Measurements from ENCODE around the gene IER3IP1.
"Not testable (repeated sequence)": the region's sequence is repeated elsewhere in the genome, so short reads cannot be mapped to it uniquely, and the experiment has no call there.

IER3IP1 gene

GRCh38 chr18:47182156-47182555 lies 6.0 kb upstream of the IER3IP1 start:
- not testable (repeated sequence) for H3K4me1 ChIP-seq (ENCODE audit: control insufficient read depth, insufficient read depth, low read length); H3K36me3 ChIP-seq (ENCODE audit: control insufficient read depth, insufficient read depth, low read length); H3K27ac ChIP-seq (ENCODE audit: low read depth, low read length); H3K4me3 ChIP-seq (ENCODE audit: low read depth, low read length); H3K27me3 ChIP-seq (ENCODE audit: control insufficient read depth, insufficient read depth, low read length); H3K9ac ChIP-seq (ENCODE audit: low read depth, low read length)
- H3K9me3 ChIP-seq (ENCODE audit: control insufficient read depth, insufficient read depth, low read length), result peaks cover 18% of the 10 kb centered on the region

GRCh38 chr18:47180765-47181164 lies 4.6 kb upstream of the IER3IP1 start:
- Histone ChIP-seq H3K9me3 (ENCODE audit: control insufficient read depth, insufficient read depth, low read length) (peaks cover 18% of the 10 kb centered on the region), H3K27me3 (ENCODE audit: control insufficient read depth, insufficient read depth, low read length) (no peaks in the 10 kb centered on the region; the same call in 1 of the 2 replicates)

GRCh38 chr18:47179520-47179919 lies 3.4 kb upstream of the IER3IP1 start:
- Histone ChIP-seq H3K9ac (ENCODE audit: low read depth, low read length) (no peak overlapping the region), H3K4me1 (ENCODE audit: control insufficient read depth, insufficient read depth, low read length) (peaks cover 12% of the 10 kb centered on the region), H3K27me3 (ENCODE audit: control insufficient read depth, insufficient read depth, low read length) (no peaks in the 10 kb centered on the region; the same call in 1 of the 2 replicates), H3K27ac (ENCODE audit: low read depth, low read length) (no peak overlapping the region), H3K4me3 (ENCODE audit: low read depth, low read length) (no peak overlapping the region), H3K9me3 (ENCODE audit: control insufficient read depth, insufficient read depth, low read length) (peaks cover 6% of the 10 kb centered on the region; the same call in 1 of the 2 replicates), H3K36me3 (ENCODE audit: control insufficient read depth, insufficient read depth, low read length) (no peaks in the 10 kb centered on the region)

More at GRCh38 chr18:47180765-47181164, 4.6 kb upstream of the IER3IP1 start:
- no peak overlapping the region for H3K4me3 ChIP-seq (ENCODE audit: low read depth, low read length)
- no peak overlapping the region for H3K9ac ChIP-seq (ENCODE audit: low read depth, low read length)
- no peaks in the 10 kb centered on the region for H3K36me3 ChIP-seq (ENCODE audit: control insufficient read depth, insufficient read depth, low read length)
- no peak overlapping the region for H3K27ac ChIP-seq (ENCODE audit: low read depth, low read length)
- H3K4me1 ChIP-seq (ENCODE audit: control insufficient read depth, insufficient read depth, low read length), result peaks cover 5% of the 10 kb centered on the region; the same call in 1 of the 2 replicates

GRCh38 chr18:47175283-47175897 lies 774 bp downstream of the IER3IP1 start:
- Histone ChIP-seq H3K27ac (ENCODE audit: low read depth, low read length) (peak overlapping the region; percentile 95), H3K27me3 (ENCODE audit: control insufficient read depth, insufficient read depth, low read length) (no peaks in the 10 kb centered on the region), H3K36me3 (ENCODE audit: control insufficient read depth, insufficient read depth, low read length) (peaks cover 12% of the 10 kb centered on the region; the same call in 1 of the 2 replicates), H3K9me3 (ENCODE audit: control insufficient read depth, insufficient read depth, low read length) (no peaks in the 10 kb centered on the region), H3K9ac (ENCODE audit: low read depth, low read length) (peak overlapping the region; percentile 91), H3K4me1 (ENCODE audit: control insufficient read depth, insufficient read depth, low read length) (peaks cover 14% of the 10 kb centered on the region), H3K4me3 (ENCODE audit: low read depth, low read length) (peak overlapping the region; percentile 97)

- Histone ChIP-seq H3K9ac (ENCODE audit: low read depth, low read length) (no peak overlapping the region), H3K27ac (ENCODE audit: low read depth, low read length) (no peak overlapping the region)
Measured at GRCh38 chr18:47174545-47175116, 1.5 kb downstream of the IER3IP1 start.

GRCh38 chr18:47172476-47172875 lies 3.7 kb downstream of the IER3IP1 start:
- H3K4me1 ChIP-seq (ENCODE audit: control insufficient read depth, insufficient read depth, low read length), result peaks cover 9% of the 10 kb centered on the region; the same call in 1 of the 2 replicates
- H3K36me3 ChIP-seq (ENCODE audit: control insufficient read depth, insufficient read depth, low read length), result peaks cover 12% of the 10 kb centered on the region; the same call in 1 of the 2 replicates
- no peaks in the 10 kb centered on the region for H3K27me3 ChIP-seq (ENCODE audit: control insufficient read depth, insufficient read depth, low read length)
- no peak overlapping the region for H3K4me3 ChIP-seq (ENCODE audit: low read depth, low read length)
- no peak overlapping the region for H3K27ac ChIP-seq (ENCODE audit: low read depth, low read length)
- no peak overlapping the region for H3K9ac ChIP-seq (ENCODE audit: low read depth, low read length)
- no peaks in the 10 kb centered on the region for H3K9me3 ChIP-seq (ENCODE audit: control insufficient read depth, insufficient read depth, low read length)

More at GRCh38 chr18:47174545-47175116, 1.5 kb downstream of the IER3IP1 start:
- Histone ChIP-seq H3K27me3 (ENCODE audit: control insufficient read depth, insufficient read depth, low read length) (no peaks in the 10 kb centered on the region), H3K9me3 (ENCODE audit: control insufficient read depth, insufficient read depth, low read length) (no peaks in the 10 kb centered on the region), H3K36me3 (ENCODE audit: control insufficient read depth, insufficient read depth, low read length) (peaks cover 12% of the 10 kb centered on the region; the same call in 1 of the 2 replicates), H3K4me3 (ENCODE audit: low read depth, low read length) (peak overlapping the region; percentile 97), H3K4me1 (ENCODE audit: control insufficient read depth, insufficient read depth, low read length) (peaks cover 12% of the 10 kb centered on the region)

GRCh38 chr18:47168913-47169312 lies 7.3 kb downstream of the IER3IP1 start:
- Histone ChIP-seq H3K9me3 (ENCODE audit: control insufficient read depth, insufficient read depth, low read length) (no peaks in the 10 kb centered on the region), H3K27me3 (ENCODE audit: control insufficient read depth, insufficient read depth, low read length) (no peaks in the 10 kb centered on the region), H3K27ac (ENCODE audit: low read depth, low read length) (no peak overlapping the region), H3K4me3 (ENCODE audit: low read depth, low read length) (no peak overlapping the region), H3K36me3 (ENCODE audit: control insufficient read depth, insufficient read depth, low read length) (peaks cover 17% of the 10 kb centered on the region; the same call in 1 of the 2 replicates), H3K4me1 (ENCODE audit: control insufficient read depth, insufficient read depth, low read length) (no peaks in the 10 kb centered on the region), H3K9ac (ENCODE audit: low read depth, low read length) (no peak overlapping the region)

- H3K27ac ChIP-seq (ENCODE audit: low read depth, low read length), result no peak overlapping the region
- no peaks in the 10 kb centered on the region for H3K9me3 ChIP-seq (ENCODE audit: control insufficient read depth, insufficient read depth, low read length)
- H3K36me3 ChIP-seq (ENCODE audit: control insufficient read depth, insufficient read depth, low read length), result peaks cover 17% of the 10 kb centered on the region; the same call in 1 of the 2 replicates
- H3K4me3 ChIP-seq (ENCODE audit: low read depth, low read length), result no peak overlapping the region
- no peaks in the 10 kb centered on the region for H3K4me1 ChIP-seq (ENCODE audit: control insufficient read depth, insufficient read depth, low read length)
- no peak overlapping the region for H3K9ac ChIP-seq (ENCODE audit: low read depth, low read length)
- no peaks in the 10 kb centered on the region for H3K27me3 ChIP-seq (ENCODE audit: control insufficient read depth, insufficient read depth, low read length)
Measured at GRCh38 chr18:47168509-47168908, 7.7 kb downstream of the IER3IP1 start.

GRCh38 chr18:47166294-47166693 lies 9.9 kb downstream of the IER3IP1 start:
- Histone ChIP-seq H3K27me3 (ENCODE audit: control insufficient read depth, insufficient read depth, low read length) (no peaks in the 10 kb centered on the region), H3K4me1 (ENCODE audit: control insufficient read depth, insufficient read depth, low read length) (peaks cover 2% of the 10 kb centered on the region; the same call in 1 of the 2 replicates), H3K9me3 (ENCODE audit: control insufficient read depth, insufficient read depth, low read length) (no peaks in the 10 kb centered on the region), H3K36me3 (ENCODE audit: control insufficient read depth, insufficient read depth, low read length) (0 out of 2 replicates have a peak, but pooled peaks cover 7% of the 10 kb centered on the region), H3K4me3 (ENCODE audit: low read depth, low read length) (no peak overlapping the region), H3K9ac (ENCODE audit: low read depth, low read length) (no peak overlapping the region), H3K27ac (ENCODE audit: low read depth, low read length) (no peak overlapping the region)

- peaks cover 13% of the 10 kb centered on the region; the same call in 1 of the 2 replicates for H3K4me1 ChIP-seq (ENCODE audit: control insufficient read depth, insufficient read depth, low read length)
- no peaks in the 10 kb centered on the region for H3K27me3 ChIP-seq (ENCODE audit: control insufficient read depth, insufficient read depth, low read length)
- H3K4me3 ChIP-seq (ENCODE audit: low read depth, low read length), result no peak overlapping the region
- H3K9me3 ChIP-seq (ENCODE audit: control insufficient read depth, insufficient read depth, low read length), result no peaks in the 10 kb centered on the region
- 0 out of 2 replicates have a peak, but pooled peaks cover 4% of the 10 kb centered on the region for H3K36me3 ChIP-seq (ENCODE audit: control insufficient read depth, insufficient read depth, low read length)
- H3K9ac ChIP-seq (ENCODE audit: low read depth, low read length), result no peak overlapping the region
- H3K27ac ChIP-seq (ENCODE audit: low read depth, low read length), result no peak overlapping the region
Measured at GRCh38 chr18:47163241-47163640, 12.9 kb downstream of the IER3IP1 start.

- H3K27ac ChIP-seq (ENCODE audit: low read depth, low read length), result no peak overlapping the region
- H3K36me3 ChIP-seq (ENCODE audit: control insufficient read depth, insufficient read depth, low read length), result peaks cover 15% of the 10 kb centered on the region
- no peaks in the 10 kb centered on the region for H3K9me3 ChIP-seq (ENCODE audit: control insufficient read depth, insufficient read depth, low read length)
- H3K9ac ChIP-seq (ENCODE audit: low read depth, low read length), result no peak overlapping the region
- H3K4me1 ChIP-seq (ENCODE audit: control insufficient read depth, insufficient read depth, low read length), result peaks cover 13% of the 10 kb centered on the region; the same call in 1 of the 2 replicates
- no peak overlapping the region for H3K4me3 ChIP-seq (ENCODE audit: low read depth, low read length)
- H3K27me3 ChIP-seq (ENCODE audit: control insufficient read depth, insufficient read depth, low read length), result no peaks in the 10 kb centered on the region
Measured at GRCh38 chr18:47160256-47160655, 15.9 kb downstream of the IER3IP1 start.
